Lower lobe of right lung (tissue), 2 donors: ENCODE measurements around the gene PET100. TPM values are rescaled to one million over a fixed set of nuclear protein-coding genes. Genes with fewer than 3 reads are reported as not detected.
"Not testable (repeated sequence)": the region's sequence is repeated elsewhere in the genome, so short reads cannot be mapped to it uniquely, and the experiment has no call there.

Experiments used
- ATAC-seq, 2 donors: fragments of 200-7000 bp; cut with Tn5 transposase; one replicate each; pipeline ENCODE4 v1.9.1; 2020 to 2022; ENCODE audit warnings: mild to moderate bottlenecking in 2 of 2, moderate library complexity in 2 of 2
- DNase-seq: peaks from one replicate; pipeline ENCODE4 v3.0.0-alpha.2; 2020
- H3K27ac ChIP-seq: fragments of 200-600 bp; one replicate; pipeline ENCODE4 v1.8.0; 2022
- H3K27me3 ChIP-seq: fragments of 200-600 bp; one replicate; pipeline ENCODE4 v1.8.0; 2022; ENCODE audit warnings: low read depth
- H3K36me3 ChIP-seq: fragments of 200-600 bp; one replicate; pipeline ENCODE4 v1.8.0; 2022; ENCODE audit warnings: mild to moderate bottlenecking
- H3K4me1 ChIP-seq: fragments of 200-600 bp; one replicate; pipeline ENCODE4 v1.8.0; 2022
- H3K4me3 ChIP-seq: fragments of 200-600 bp; one replicate; pipeline ENCODE4 v1.8.0; 2022; ENCODE audit warnings: mild to moderate bottlenecking
- H3K9me3 ChIP-seq: fragments of 200-600 bp; one replicate; pipeline ENCODE4 v1.8.0; 2022
- intact Hi-C: fragments of 100-400 bp; cut with DNase I; formaldehyde crosslinking; loops from one replicate; pipeline ENCODE4 v1.11.0; 2022
- total RNA-seq: library from RNA; stranded (reverse); fragmentation: NEBNext Ultra II Directional; extraction: Animal tissue kit (Norgen Biotek cat#: 25700); gene quantifications from one replicate; pipeline ENCODE4 v1.2.1, GENCODE V29; 2021
- TF ChIP-seq, protein P1 (sequence below): fragments of 200-600 bp; IDR thresholded peaks from one replicate; pipeline ENCODE4 v1.8.0; 2022; ENCODE audit warnings: antibody characterized with exemption, mild to moderate bottlenecking
- donor health status: DM: no; HTN: yes; CAD: no; lungs with severe emphysema.

The PET100 gene
- total RNA-seq, 1 donor from 2014 or later: 82.6 TPM

GRCh38 chr19:7642295-7643030, 12.9 kb downstream of the PET100 start:
- no peak for DNase-seq
- peaks cover 41% of the 10 kb centered on the region for H3K36me3 ChIP-seq
- H3K27ac ChIP-seq: no peak overlapping the region
- peaks cover 21% of the 10 kb centered on the region for H3K4me1 ChIP-seq
- no peak overlapping the region for H3K4me3 ChIP-seq
- no peak for ATAC-seq
- H3K27me3 ChIP-seq: peaks cover 4% of the 10 kb centered on the region
- intact Hi-C loops: no loop called here
- H3K9me3 ChIP-seq: no peaks in the 10 kb centered on the region
- TF ChIP-seq, protein P1, sequence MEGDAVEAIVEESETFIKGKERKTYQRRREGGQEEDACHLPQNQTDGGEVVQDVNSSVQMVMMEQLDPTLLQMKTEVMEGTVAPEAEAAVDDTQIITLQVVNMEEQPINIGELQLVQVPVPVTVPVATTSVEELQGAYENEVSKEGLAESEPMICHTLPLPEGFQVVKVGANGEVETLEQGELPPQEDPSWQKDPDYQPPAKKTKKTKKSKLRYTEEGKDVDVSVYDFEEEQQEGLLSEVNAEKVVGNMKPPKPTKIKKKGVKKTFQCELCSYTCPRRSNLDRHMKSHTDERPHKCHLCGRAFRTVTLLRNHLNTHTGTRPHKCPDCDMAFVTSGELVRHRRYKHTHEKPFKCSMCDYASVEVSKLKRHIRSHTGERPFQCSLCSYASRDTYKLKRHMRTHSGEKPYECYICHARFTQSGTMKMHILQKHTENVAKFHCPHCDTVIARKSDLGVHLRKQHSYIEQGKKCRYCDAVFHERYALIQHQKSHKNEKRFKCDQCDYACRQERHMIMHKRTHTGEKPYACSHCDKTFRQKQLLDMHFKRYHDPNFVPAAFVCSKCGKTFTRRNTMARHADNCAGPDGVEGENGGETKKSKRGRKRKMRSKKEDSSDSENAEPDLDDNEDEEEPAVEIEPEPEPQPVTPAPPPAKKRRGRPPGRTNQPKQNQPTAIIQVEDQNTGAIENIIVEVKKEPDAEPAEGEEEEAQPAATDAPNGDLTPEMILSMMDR: no peak

DNA sequence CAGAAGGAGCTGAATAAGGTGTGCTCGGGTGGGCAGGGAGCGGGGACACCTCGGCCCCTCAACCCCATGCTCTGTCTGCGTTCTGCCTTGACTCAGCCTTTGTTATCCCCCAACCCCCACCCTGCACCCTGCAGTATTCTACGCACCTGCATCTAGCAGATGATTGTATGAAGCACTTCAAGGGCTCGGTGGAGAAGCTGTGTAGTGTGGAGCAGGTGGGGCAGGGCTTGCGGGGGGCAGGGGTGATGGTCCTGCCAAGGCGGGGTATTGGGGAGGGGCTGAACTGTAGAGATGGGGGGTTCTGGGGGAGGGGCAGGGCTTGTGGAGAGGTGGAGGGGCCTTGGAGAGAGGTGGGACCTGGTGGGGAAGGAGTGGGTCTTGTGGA, 13.4 kb downstream of the PET100 start:
- ATAC-seq: no peak
- Histone ChIP-seq H3K27me3 (no peaks in the 10 kb centered on the region), H3K27ac (no peak overlapping the region), H3K36me3 (peaks cover 43% of the 10 kb centered on the region), H3K4me3 (no peak overlapping the region), H3K9me3 (no peaks in the 10 kb centered on the region), H3K4me1 (peaks cover 16% of the 10 kb centered on the region)
- TF ChIP-seq, protein P1: no peak
- intact Hi-C loops: no loop called here
- DNase-seq: no peak

- H3K9me3 ChIP-seq, H3K27ac ChIP-seq, H3K4me3 ChIP-seq, ATAC-seq, DNase-seq, H3K4me1 ChIP-seq, H3K27me3 ChIP-seq, intact Hi-C loops: not testable (repeated sequence)
- H3K36me3 ChIP-seq: peaks cover 43% of the 10 kb centered on the region
These were observed 14.3 kb downstream of the PET100 start for GRCh38 chr19:7643629-7644549.

GRCh38 chr19:7644550-7644877, 14.9 kb downstream of the PET100 start:
- DNase-seq (no peak), ATAC-seq (no peak)
- intact Hi-C loops: no loop called here
- H3K9me3 ChIP-seq: no peaks in the 10 kb centered on the region
- peaks cover under 1% of the 10 kb centered on the region for H3K4me1 ChIP-seq
- no peaks in the 10 kb centered on the region for H3K27me3 ChIP-seq
- H3K27ac ChIP-seq: no peak overlapping the region
- TF ChIP-seq, protein P1: no peak
- no peak overlapping the region for H3K4me3 ChIP-seq
- peaks cover 43% of the 10 kb centered on the region for H3K36me3 ChIP-seq

DNA sequence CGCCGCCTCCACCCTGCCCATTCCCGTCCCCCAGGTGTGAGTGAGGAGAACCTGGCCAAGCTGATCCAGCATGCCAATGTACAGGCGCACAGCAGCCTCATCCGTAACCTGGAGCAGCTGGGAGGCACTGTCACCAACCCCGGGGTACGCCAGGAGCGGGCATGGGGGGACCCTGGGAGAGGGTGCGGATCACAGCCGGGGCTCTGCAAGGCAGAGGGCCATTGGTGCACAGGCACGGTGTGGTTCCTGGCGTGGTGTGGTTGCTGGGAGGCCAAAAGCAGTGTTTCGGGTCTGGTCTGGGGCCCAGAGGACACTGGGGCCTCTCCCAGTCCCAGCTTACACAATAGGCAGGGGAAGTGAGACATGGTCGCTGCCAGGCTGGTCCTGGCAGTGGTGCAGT, 15.6 kb downstream of the PET100 start:
- Histone ChIP-seq H3K36me3 (peaks cover 43% of the 10 kb centered on the region), H3K27ac (no peak overlapping the region), H3K4me1 (no peaks in the 10 kb centered on the region), H3K4me3 (no peak overlapping the region), H3K9me3 (no peaks in the 10 kb centered on the region), H3K27me3 (no peaks in the 10 kb centered on the region)
- ATAC-seq (peak; percentile 34 to 46), DNase-seq (no peak)
- intact Hi-C loops: no loop called here
- TF ChIP-seq, protein P1: no peak
